Measurements from ENCODE around the gene DHX9. TPM values are rescaled to one million over a fixed set of nuclear protein-coding genes. Genes with fewer than 3 reads are reported as not detected.

DHX9 gene
- total RNA-seq, 1 donor: 377 TPM

GRCh38 chr1:182823220-182823619 lies 15.9 kb upstream of the DHX9 start:
- Histone ChIP-seq H3K4me3 (ENCODE audit: low read length) (no peak overlapping the region), H3K27me3 (ENCODE audit: insufficient read depth, low read length) (no peaks in the 10 kb centered on the region), H3K4me1 (ENCODE audit: insufficient read depth, low read length) (no peaks in the 10 kb centered on the region), H3K9me3 (ENCODE audit: low read depth, low read length) (no peaks in the 10 kb centered on the region)

GRCh38 chr1:182826892-182827291 lies 12.3 kb upstream of the DHX9 start:
- Histone ChIP-seq H3K4me3 (ENCODE audit: low read length) (no peak overlapping the region), H3K4me1 (ENCODE audit: insufficient read depth, low read length) (no peaks in the 10 kb centered on the region), H3K9me3 (ENCODE audit: low read depth, low read length) (no peaks in the 10 kb centered on the region), H3K27me3 (ENCODE audit: insufficient read depth, low read length) (no peaks in the 10 kb centered on the region)

GRCh38 chr1:182829285-182829932 lies 9.7 kb upstream of the DHX9 start:
- Histone ChIP-seq H3K9me3 (ENCODE audit: low read depth, low read length) (no peaks in the 10 kb centered on the region), H3K4me3 (ENCODE audit: low read length) (no peak overlapping the region), H3K27me3 (ENCODE audit: insufficient read depth, low read length) (no peaks in the 10 kb centered on the region), H3K4me1 (ENCODE audit: insufficient read depth, low read length) (no peaks in the 10 kb centered on the region)

GRCh38 chr1:182833271-182833670 lies 5.9 kb upstream of the DHX9 start:
- H3K4me3 ChIP-seq (ENCODE audit: low read length): no peak overlapping the region
- H3K9me3 ChIP-seq (ENCODE audit: low read depth, low read length): no peaks in the 10 kb centered on the region
- H3K4me1 ChIP-seq (ENCODE audit: insufficient read depth, low read length): no peaks in the 10 kb centered on the region
- no peaks in the 10 kb centered on the region for H3K27me3 ChIP-seq (ENCODE audit: insufficient read depth, low read length)

- no peak overlapping the region for H3K4me3 ChIP-seq (ENCODE audit: low read length)
- H3K27me3 ChIP-seq (ENCODE audit: insufficient read depth, low read length): no peaks in the 10 kb centered on the region
- H3K9me3 ChIP-seq (ENCODE audit: low read depth, low read length): no peaks in the 10 kb centered on the region
- peaks cover 6% of the 10 kb centered on the region for H3K4me1 ChIP-seq (ENCODE audit: insufficient read depth, low read length)
Observed at GRCh38 chr1:182834326-182834725, 4.8 kb upstream of the DHX9 start.

- H3K27me3 ChIP-seq (ENCODE audit: insufficient read depth, low read length): no peaks in the 10 kb centered on the region
- no peak overlapping the region for H3K4me3 ChIP-seq (ENCODE audit: low read length)
- H3K9me3 ChIP-seq (ENCODE audit: low read depth, low read length): no peaks in the 10 kb centered on the region
- H3K4me1 ChIP-seq (ENCODE audit: insufficient read depth, low read length): peaks cover 14% of the 10 kb centered on the region
Observed at GRCh38 chr1:182835806-182836205, 3.3 kb upstream of the DHX9 start.

GRCh38 chr1:182841368-182841988 lies 2.3 kb downstream of the DHX9 start:
- Histone ChIP-seq H3K4me1 (ENCODE audit: insufficient read depth, low read length) (peaks cover 30% of the 10 kb centered on the region), H3K4me3 (ENCODE audit: low read length) (no peak overlapping the region), H3K27me3 (ENCODE audit: insufficient read depth, low read length) (no peaks in the 10 kb centered on the region), H3K9me3 (ENCODE audit: low read depth, low read length) (no peaks in the 10 kb centered on the region)

- H3K27me3 ChIP-seq (ENCODE audit: insufficient read depth, low read length): no peaks in the 10 kb centered on the region
- H3K4me3 ChIP-seq (ENCODE audit: low read length): no peak overlapping the region
- peaks cover 30% of the 10 kb centered on the region for H3K4me1 ChIP-seq (ENCODE audit: insufficient read depth, low read length)
- H3K9me3 ChIP-seq (ENCODE audit: low read depth, low read length): no peaks in the 10 kb centered on the region
Observed at GRCh38 chr1:182842265-182842664, 3.1 kb downstream of the DHX9 start.

- Histone ChIP-seq H3K9me3 (ENCODE audit: low read depth, low read length) (no peaks in the 10 kb centered on the region), H3K27me3 (ENCODE audit: insufficient read depth, low read length) (no peaks in the 10 kb centered on the region), H3K4me1 (ENCODE audit: insufficient read depth, low read length) (peaks cover 28% of the 10 kb centered on the region), H3K4me3 (ENCODE audit: low read length) (no peak overlapping the region)
Observed at GRCh38 chr1:182845379-182845778, 6.2 kb downstream of the DHX9 start.

GRCh38 chr1:182845894-182846293 lies 6.7 kb downstream of the DHX9 start:
- Histone ChIP-seq H3K4me3 (ENCODE audit: low read length) (no peak overlapping the region), H3K9me3 (ENCODE audit: low read depth, low read length) (no peaks in the 10 kb centered on the region), H3K27me3 (ENCODE audit: insufficient read depth, low read length) (no peaks in the 10 kb centered on the region), H3K4me1 (ENCODE audit: insufficient read depth, low read length) (peaks cover 23% of the 10 kb centered on the region)

- Histone ChIP-seq H3K4me3 (ENCODE audit: low read length) (no peak overlapping the region), H3K4me1 (ENCODE audit: insufficient read depth, low read length) (peaks cover 16% of the 10 kb centered on the region), H3K9me3 (ENCODE audit: low read depth, low read length) (no peaks in the 10 kb centered on the region), H3K27me3 (ENCODE audit: insufficient read depth, low read length) (no peaks in the 10 kb centered on the region)
Observed at GRCh38 chr1:182847105-182847504, 8.0 kb downstream of the DHX9 start.

GRCh38 chr1:182848736-182849135 lies 9.6 kb downstream of the DHX9 start:
- no peaks in the 10 kb centered on the region for H3K27me3 ChIP-seq (ENCODE audit: insufficient read depth, low read length)
- H3K9me3 ChIP-seq (ENCODE audit: low read depth, low read length): no peaks in the 10 kb centered on the region
- peaks cover 14% of the 10 kb centered on the region for H3K4me1 ChIP-seq (ENCODE audit: insufficient read depth, low read length)
- no peak overlapping the region for H3K4me3 ChIP-seq (ENCODE audit: low read length)

GRCh38 chr1:182850319-182850718 lies 11.2 kb downstream of the DHX9 start:
- Histone ChIP-seq H3K4me1 (ENCODE audit: insufficient read depth, low read length) (peaks cover 8% of the 10 kb centered on the region), H3K4me3 (ENCODE audit: low read length) (no peak overlapping the region), H3K9me3 (ENCODE audit: low read depth, low read length) (no peaks in the 10 kb centered on the region), H3K27me3 (ENCODE audit: insufficient read depth, low read length) (no peaks in the 10 kb centered on the region)

GRCh38 chr1:182851825-182852224 lies 12.7 kb downstream of the DHX9 start:
- Histone ChIP-seq H3K4me3 (ENCODE audit: low read length) (no peak overlapping the region), H3K4me1 (ENCODE audit: insufficient read depth, low read length) (peaks cover 8% of the 10 kb centered on the region), H3K9me3 (ENCODE audit: low read depth, low read length) (no peaks in the 10 kb centered on the region), H3K27me3 (ENCODE audit: insufficient read depth, low read length) (no peaks in the 10 kb centered on the region)

- Histone ChIP-seq H3K4me1 (ENCODE audit: insufficient read depth, low read length) (no peaks in the 10 kb centered on the region), H3K4me3 (ENCODE audit: low read length) (no peak overlapping the region), H3K27me3 (ENCODE audit: insufficient read depth, low read length) (no peaks in the 10 kb centered on the region), H3K9me3 (ENCODE audit: low read depth, low read length) (no peaks in the 10 kb centered on the region)
Observed at GRCh38 chr1:182855911-182856310, 16.8 kb downstream of the DHX9 start.

GRCh38 chr1:182857212-182857611 lies 18.1 kb downstream of the DHX9 start:
- no peaks in the 10 kb centered on the region for H3K4me1 ChIP-seq (ENCODE audit: insufficient read depth, low read length)
- H3K27me3 ChIP-seq (ENCODE audit: insufficient read depth, low read length): no peaks in the 10 kb centered on the region
- no peak overlapping the region for H3K4me3 ChIP-seq (ENCODE audit: low read length)
- H3K9me3 ChIP-seq (ENCODE audit: low read depth, low read length): no peaks in the 10 kb centered on the region

Data from mononuclear cell (primary cell).